ENCODE measurements around the gene ST6GALNAC4. TPM values are rescaled to one million over a fixed set of nuclear protein-coding genes. Genes with fewer than 3 reads are reported as not detected.

Gene ST6GALNAC4
- polyA plus RNA-seq, 1 donor (not counting 4 experiments of a cell fraction or from before 2014, with no cell fraction given), result 5.8 TPM

DNA sequence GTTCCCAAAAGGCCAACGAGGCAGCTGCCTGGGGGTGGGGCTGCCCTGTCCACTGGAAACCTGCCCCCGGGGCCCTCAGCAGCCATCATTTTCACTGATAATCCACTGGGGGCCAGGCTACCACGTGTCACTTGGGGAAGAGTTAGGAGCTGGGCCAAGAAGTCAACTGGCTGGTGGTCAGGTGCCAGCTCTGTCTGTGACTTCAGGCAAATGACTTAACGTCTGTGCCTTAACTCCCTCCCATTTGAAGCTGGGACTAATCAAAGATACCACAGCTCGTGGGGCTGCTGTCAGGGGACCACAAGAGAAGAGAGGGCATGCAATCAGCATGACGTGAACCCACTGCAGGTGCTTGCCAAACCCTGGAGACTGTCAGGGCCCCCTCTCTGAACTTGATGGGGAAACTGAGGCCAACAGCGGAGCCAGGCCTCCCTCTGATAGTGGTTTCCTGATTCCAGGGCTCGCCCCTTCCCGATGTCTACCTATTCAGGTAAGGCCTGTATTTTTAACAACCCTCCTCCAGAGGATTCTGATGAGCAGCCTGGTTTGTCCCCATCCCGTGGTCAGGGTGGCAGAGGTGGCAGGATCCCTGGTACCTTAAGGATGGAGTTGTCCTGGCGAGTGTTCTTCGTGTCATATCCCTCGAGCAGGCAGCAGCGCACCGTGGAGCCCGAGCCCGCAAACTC lies 33.1 kb upstream of the ST6GALNAC4 start:
- Histone ChIP-seq H2AFZ (ENCODE audit: control insufficient read depth, low read length) (no peak overlapping the region), H3K9ac (ENCODE audit: control insufficient read depth, extremely low read depth, insufficient read depth, low read length) (no peak overlapping the region), H3K79me2 (ENCODE audit: control insufficient read depth, insufficient read depth, low read length) (peaks cover 2% of the 10 kb centered on the region), H4K20me1 (ENCODE audit: control insufficient read depth, extremely low read depth, insufficient read depth, low read length) (no peaks in the 10 kb centered on the region), H3K9me3 (ENCODE audit: control insufficient read depth, low read depth, low read length) (no peaks in the 10 kb centered on the region), H3K27ac (ENCODE audit: control insufficient read depth, insufficient read depth, low read length) (no peak overlapping the region), H3K4me3 (ENCODE audit: control insufficient read depth in 2 of 3, extremely low read depth in 1 of 3, insufficient read depth in 2 of 3, low read depth in 1 of 3, low read length in 3 of 3) (no peak overlapping the region), H3K4me1 (ENCODE audit: control insufficient read depth, extremely low read depth, insufficient read depth, low read length) (peaks cover 5% of the 10 kb centered on the region), H3K4me2 (ENCODE audit: control insufficient read depth, extremely low read depth, insufficient read depth, low read depth, low read length) (no peak overlapping the region), H3K36me3 (ENCODE audit: control insufficient read depth in 2 of 2, extremely low read depth in 1 of 2, insufficient read depth in 2 of 2, low read length in 2 of 2) (peaks cover 0 to 3% of the 10 kb centered on the region in 2 experiments), H3K27me3 (ENCODE audit: control insufficient read depth, extremely low read depth, insufficient read depth, low read length) (no peaks in the 10 kb centered on the region), H3K9me1 (ENCODE audit: control insufficient read depth, extremely low read depth, insufficient read depth, low read length) (peaks cover under 1% of the 10 kb centered on the region)
- no peak for FAIRE-seq
- TF ChIP-seq EZH2 (IDR thresholded peaks at IDR 0.05; ENCODE audit: low read length), result no peak
- TF ChIP-seq, protein P1, sequence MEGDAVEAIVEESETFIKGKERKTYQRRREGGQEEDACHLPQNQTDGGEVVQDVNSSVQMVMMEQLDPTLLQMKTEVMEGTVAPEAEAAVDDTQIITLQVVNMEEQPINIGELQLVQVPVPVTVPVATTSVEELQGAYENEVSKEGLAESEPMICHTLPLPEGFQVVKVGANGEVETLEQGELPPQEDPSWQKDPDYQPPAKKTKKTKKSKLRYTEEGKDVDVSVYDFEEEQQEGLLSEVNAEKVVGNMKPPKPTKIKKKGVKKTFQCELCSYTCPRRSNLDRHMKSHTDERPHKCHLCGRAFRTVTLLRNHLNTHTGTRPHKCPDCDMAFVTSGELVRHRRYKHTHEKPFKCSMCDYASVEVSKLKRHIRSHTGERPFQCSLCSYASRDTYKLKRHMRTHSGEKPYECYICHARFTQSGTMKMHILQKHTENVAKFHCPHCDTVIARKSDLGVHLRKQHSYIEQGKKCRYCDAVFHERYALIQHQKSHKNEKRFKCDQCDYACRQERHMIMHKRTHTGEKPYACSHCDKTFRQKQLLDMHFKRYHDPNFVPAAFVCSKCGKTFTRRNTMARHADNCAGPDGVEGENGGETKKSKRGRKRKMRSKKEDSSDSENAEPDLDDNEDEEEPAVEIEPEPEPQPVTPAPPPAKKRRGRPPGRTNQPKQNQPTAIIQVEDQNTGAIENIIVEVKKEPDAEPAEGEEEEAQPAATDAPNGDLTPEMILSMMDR (optimal IDR thresholded peaks at IDR 0.05 in 1 of 3, IDR thresholded peaks at IDR 0.05 in 1 of 3, conservative IDR thresholded peaks at IDR 0.05 in 1 of 3; ENCODE audit: extremely low read depth in 1 of 3, insufficient read depth in 2 of 3, low read length in 3 of 3), result no peak
- dilution Hi-C loops (cut with MboI; ENCODE audit: extremely low pct_ligation_motif_present, low sequenced_read_pairs), result loop anchor here (25.0 kb wide), 1 partner anchor 112 kb away; the partner anchor contains the start of genes NAIF1 and SLC25A25
- DNase-seq (ENCODE audit: low read depth, low spot score), result no peak

DNA sequence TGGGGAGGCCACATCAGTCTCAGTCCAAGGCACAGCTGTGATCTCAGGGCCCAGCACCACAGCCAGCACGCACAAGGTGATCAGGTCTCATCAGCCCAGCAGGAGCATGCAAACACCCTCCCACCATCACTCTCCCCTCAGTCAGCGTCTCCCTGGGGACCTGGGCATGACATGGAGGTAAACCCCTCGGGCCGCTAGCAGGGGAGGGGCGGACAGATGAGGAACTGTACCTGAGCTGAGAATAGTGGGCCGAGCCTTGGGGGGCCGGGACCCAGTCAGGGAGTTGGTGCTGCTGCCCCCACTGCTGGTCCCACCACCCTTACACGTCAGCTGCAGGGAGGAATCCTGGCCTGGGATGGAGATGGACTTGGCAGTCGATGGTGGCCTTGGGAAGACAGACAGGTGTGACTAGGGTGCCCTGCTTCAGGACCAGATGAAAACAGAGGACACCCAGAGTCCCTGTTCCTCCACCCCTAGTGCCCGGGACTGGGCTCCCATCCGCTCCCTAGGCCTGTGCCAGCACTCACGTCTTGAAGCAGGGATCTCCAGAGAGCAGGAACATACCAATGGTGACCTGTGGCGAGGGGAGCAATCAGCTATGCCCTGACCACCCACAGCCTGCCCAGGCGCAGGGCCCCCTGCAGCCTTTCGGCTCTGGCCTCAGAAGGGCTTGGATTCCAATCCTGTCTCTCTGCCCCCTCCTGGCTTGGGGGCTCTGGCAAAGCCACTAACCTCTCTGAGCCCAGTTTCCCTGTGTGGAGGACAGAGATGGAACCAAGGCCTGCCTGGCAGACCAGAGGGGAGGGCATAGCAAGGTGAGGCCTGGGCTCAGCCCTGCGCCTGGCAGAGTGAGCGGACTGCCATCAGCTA lies 31.2 kb upstream of the ST6GALNAC4 start:
- no peak for DNase-seq (ENCODE audit: low read depth, low spot score)
- Histone ChIP-seq H3K9me3 (ENCODE audit: control insufficient read depth, low read depth, low read length) (no peaks in the 10 kb centered on the region), H3K79me2 (ENCODE audit: control insufficient read depth, insufficient read depth, low read length) (no peaks in the 10 kb centered on the region), H2AFZ (ENCODE audit: control insufficient read depth, low read length) (no peak overlapping the region), H3K27ac (ENCODE audit: control insufficient read depth, insufficient read depth, low read length) (no peak overlapping the region), H3K9ac (ENCODE audit: control insufficient read depth, extremely low read depth, insufficient read depth, low read length) (no peak overlapping the region), H3K4me2 (ENCODE audit: control insufficient read depth, extremely low read depth, insufficient read depth, low read depth, low read length) (no peak overlapping the region), H3K36me3 (ENCODE audit: control insufficient read depth in 2 of 2, extremely low read depth in 1 of 2, insufficient read depth in 2 of 2, low read length in 2 of 2) (peaks cover 3 to 5% of the 10 kb centered on the region in 2 experiments), H4K20me1 (ENCODE audit: control insufficient read depth, extremely low read depth, insufficient read depth, low read length) (peaks cover 5% of the 10 kb centered on the region), H3K4me1 (ENCODE audit: control insufficient read depth, extremely low read depth, insufficient read depth, low read length) (no peaks in the 10 kb centered on the region), H3K9me1 (ENCODE audit: control insufficient read depth, extremely low read depth, insufficient read depth, low read length) (no peaks in the 10 kb centered on the region), H3K4me3 (ENCODE audit: control insufficient read depth in 2 of 3, extremely low read depth in 1 of 3, insufficient read depth in 2 of 3, low read depth in 1 of 3, low read length in 3 of 3) (no peak overlapping the region), H3K27me3 (ENCODE audit: control insufficient read depth, extremely low read depth, insufficient read depth, low read length) (no peaks in the 10 kb centered on the region)
- dilution Hi-C loops (cut with MboI; ENCODE audit: extremely low pct_ligation_motif_present, low sequenced_read_pairs), result loop anchor here (25.0 kb wide), 1 partner anchor 114 kb away; the partner anchor contains the start of genes NAIF1 and SLC25A25
- TF ChIP-seq, protein P1 (optimal IDR thresholded peaks at IDR 0.05 in 1 of 3, IDR thresholded peaks at IDR 0.05 in 1 of 3, conservative IDR thresholded peaks at IDR 0.05 in 1 of 3; ENCODE audit: extremely low read depth in 1 of 3, insufficient read depth in 2 of 3, low read length in 3 of 3), result no peak
- no peak for TF ChIP-seq EZH2 (IDR thresholded peaks at IDR 0.05; ENCODE audit: low read length)
- no peak for FAIRE-seq
